NCI-H1694 treated with DMSO at 0.1 percent for 48 hours (cell line): ENCODE measurements around the gene LDB2.
"Not testable (repeated sequence)": the region's sequence is repeated elsewhere in the genome, so short reads cannot be mapped to it uniquely, and the experiment has no call there.

Experiments used
- DNase-seq: peaks from one replicate; lab custom pipeline; 2025; lab: John Stamatoyannopoulos, UW

Gene LDB2

DNA sequence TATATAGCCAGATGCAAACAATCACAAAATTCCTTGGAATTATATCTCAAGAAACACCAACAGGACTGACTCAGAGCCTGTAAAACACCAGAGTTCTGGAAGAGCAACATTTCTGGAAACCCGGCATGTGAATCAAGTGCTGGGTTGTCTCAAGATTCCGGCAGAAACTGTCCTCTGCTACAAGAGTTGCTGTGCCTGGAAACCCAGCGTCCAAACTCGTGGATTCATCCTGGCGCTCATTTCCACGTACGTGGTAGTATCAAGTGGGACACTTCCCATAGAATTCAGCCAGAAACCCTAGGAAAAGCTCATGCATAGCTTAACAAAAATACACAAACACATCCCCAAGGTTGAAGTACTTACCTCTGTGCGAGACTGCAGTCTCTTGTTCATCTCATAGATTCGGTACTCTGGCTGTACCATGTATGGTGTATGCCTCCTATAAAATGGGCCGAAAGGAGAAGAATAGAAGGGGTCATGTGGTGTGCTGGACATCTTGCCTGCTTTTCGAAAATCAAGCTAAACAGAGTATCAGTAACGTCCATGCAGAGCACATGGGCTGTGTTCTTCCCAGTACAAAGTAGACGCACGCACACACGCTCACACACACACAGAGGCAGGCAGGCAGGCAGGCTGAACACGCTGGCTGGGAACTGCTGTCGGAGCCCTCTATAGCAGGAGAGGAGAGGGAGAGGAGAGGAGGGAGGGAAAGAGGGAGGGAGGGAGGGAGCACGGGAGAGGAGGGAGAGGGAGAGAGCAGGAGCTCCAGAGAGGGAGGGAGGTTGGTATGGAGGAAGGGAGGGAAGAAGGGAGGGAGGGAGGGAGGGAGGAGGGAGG, at the start of gene LDB2:
Gene LDB2 (minus strand): TSS at position 655 of the 837 bp plus-strand sequence.
- DNase-seq = no peak

DNA sequence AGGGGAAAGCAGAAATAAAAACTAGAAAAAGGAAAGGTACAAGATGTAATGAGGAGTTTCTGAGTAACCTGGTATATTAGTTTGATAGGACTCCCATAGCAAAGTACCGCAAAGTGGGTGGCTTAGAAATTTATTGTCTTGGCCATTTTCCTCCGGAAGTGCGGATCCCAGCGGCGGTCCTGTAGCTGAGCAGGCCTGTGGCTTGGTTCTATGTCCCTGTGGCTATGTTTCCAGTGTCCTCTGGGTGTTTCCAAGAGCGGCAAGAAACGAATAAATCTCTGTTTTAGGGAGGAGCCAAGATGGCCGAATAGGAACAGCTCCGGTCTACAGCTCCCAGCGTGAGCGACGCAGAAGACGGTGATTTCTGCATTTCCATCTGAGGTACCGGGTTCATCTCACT, 44.0 kb upstream of the LDB2 start:
- no peak for DNase-seq

DNA sequence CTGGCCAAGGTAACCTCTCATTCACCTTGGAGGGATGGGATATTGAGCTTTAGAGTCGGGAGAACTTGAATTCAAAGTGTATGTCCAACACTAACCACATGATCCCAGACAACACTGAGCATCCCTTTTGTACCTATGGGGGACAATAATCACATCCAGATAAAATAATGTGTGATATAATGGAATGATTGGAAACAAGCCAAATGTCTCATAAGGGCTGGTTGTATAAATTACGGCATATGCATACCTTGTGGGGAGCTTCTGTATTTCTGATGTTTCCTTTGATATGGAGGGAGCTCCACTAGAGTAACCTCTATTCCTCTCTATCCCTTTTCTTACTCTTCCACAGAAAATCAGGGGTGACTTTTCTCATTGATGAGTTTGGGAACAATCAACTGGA, 40.7 kb upstream of the LDB2 start:
- no peak for DNase-seq

DNA sequence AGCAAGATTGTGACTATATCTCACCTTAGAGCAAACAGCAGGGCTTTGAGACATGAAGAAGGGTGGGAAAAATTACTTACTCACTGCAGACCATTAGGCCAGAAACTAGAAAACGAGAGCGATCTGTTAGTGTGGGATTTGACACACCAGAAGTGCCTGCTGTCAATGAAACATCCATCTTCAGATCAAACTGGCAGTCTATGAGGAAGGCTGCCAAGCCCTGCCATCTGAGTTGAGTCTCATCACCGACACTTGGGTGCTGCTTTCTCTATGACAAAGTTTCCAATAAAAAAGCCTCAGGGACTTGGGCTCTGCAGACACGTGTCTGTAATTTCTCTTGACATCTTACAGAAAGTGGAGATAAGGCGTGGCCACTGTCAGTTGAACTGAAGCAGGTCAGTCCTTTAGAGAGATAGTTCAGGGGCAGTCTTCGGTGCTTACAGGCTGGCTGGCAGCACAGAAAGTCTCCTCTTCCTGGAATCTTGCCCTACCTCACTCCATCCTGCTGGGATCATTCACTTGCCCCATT, 40.1 kb upstream of the LDB2 start:
- no peak for DNase-seq

DNA sequence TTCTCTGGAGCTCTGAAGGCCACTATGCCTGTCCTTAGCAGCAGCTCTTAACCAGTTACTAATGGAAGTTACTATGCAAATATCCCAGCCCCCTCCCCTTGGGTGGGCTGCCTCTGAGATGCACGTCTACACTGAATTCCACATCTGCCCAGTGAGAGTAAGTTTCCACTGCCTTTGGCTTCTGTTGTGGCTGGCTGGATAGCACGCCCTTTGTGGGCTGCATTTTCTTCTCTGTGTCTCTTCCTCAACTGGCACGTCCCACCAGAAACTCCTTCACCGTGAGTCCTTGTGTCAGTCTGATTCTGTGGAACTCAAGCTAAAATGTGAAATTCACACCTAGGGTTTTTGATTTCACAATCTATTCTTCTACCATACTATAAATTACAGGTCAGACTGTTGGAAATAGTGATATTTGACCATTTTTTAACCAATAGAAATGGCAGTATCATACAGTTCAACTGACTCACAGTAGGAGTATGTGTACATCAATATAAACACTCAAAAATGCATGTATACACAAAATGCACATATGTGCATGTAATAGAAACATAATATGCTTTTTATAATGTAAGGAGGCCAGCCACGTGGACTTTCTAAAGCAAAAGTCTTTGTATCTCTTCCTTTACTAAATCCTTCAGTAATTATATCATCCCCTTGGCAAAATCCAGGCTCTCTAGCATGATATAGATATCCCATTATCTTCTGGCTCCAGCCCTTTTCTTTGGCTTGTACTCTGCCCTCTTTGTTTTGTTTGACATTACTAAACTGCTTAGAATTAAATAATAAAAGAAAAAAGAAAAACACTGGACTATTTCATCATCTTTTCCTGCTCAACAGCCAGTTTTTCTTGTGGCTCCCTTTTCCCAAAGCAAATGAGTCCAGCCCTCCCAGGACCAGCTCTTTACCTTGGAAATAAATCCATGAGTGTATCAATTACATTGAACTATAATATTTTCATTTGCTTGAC, 33.2 kb upstream of the LDB2 start:
- no peak for DNase-seq

DNA sequence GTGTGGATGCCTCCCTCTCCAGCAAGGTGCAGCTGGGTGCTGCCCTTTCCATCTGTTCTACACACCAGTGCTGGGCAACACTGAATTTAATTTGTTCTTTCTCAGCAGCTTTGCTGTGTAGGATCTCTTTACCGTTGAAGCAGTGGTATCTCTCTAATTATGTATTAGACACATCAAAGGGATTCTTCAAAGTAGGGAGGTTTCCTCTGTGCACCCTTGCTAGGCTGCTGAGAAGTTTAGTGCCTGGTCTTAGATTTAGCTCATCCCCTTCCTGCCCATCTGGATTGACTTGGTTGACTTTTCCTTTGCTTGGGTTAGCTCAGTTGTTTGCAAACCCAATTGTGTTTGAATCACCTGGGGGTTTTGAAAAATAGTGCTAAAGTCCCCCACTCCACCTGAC, 27.8 kb upstream of the LDB2 start:
- DNase-seq = no peak

DNA sequence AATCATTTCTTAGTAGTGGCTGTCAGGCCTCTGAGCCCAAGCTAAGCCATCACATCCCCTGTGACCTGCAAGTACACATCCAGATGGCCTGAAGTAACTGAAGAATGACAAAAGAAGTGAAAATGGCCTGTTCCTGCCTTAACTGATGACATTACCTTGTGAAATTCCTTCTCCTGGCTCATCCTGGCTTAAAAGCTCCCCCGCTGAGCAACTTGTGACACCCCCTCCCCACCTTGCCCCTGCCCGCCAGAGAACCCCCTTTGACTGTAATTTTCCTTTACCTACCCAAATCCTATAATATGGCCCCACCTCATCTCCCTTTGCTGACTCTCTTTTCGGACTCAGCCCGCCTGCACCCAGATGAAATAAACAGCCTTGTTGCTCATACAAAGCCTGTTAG, 20.3 kb upstream of the LDB2 start:
- not testable (repeated sequence) for DNase-seq

DNA sequence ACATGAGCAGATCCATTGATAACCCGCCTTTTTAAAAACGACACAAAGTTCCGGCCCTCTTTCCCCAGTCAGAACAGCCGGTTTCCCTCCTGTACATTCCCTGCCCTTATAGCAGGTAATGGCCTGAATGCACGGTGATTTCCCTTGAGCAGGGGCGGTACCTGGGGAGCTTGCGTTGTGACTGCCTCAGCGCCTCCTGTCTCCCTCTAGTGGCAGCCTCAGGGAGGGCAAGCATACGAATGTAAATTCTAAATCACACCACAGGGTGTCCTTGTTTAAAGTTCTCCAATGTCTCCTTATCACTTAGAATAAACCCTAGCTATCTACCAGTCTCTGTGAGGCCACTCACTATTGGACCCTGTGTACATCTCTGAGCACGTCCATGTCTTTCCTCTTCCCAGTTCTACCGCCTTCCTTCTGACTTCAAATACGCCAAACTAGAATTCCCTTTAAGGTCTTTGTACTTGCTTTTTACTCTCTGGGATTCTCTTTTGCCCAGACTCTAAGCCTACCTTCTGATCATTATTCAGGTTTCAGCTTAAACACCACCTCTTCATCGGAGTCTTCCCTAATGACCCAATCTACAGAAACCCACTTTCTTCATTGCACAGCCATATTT, 18.4 kb upstream of the LDB2 start:
- DNase-seq = peak; percentile 46

DNA sequence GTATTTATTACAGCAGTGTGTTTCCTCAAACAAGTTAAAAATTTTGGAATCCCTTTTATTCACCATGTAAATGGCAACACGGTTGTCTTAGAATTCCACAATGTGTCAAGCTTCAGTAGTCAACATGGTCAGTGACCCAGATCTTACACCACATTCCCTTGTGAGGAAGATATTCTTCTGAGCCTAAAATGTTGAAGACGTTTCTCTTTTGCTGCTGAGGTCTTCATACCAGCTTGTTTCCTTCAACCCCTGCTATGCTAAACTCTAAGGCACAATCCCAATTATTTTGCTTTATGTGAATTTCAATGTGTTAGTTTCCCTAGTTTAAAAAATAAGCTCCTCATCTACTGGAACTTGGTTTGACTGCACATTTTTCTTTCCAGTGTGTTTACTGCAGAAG, 17.6 kb upstream of the LDB2 start:
- DNase-seq = no peak

DNA sequence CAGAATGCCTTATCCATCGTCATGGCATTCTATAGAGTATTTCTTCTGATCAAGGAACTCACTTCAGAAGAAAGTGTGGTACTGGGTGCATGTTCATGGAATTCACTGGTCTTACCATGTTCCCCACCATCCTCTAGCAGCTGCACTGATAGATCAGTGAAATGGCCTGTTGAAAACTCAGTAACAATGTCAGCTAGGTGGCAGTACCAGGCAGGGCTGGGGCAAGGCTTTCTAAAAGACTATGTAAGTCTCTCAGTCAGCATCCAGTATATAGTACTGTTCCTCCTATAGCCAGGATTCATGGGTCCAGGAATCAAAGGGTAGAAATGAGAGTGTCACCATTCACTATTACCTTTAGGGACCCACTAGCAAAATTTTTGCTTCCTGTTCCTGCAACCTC, 15.8 kb upstream of the LDB2 start:
- DNase-seq = no peak

DNA sequence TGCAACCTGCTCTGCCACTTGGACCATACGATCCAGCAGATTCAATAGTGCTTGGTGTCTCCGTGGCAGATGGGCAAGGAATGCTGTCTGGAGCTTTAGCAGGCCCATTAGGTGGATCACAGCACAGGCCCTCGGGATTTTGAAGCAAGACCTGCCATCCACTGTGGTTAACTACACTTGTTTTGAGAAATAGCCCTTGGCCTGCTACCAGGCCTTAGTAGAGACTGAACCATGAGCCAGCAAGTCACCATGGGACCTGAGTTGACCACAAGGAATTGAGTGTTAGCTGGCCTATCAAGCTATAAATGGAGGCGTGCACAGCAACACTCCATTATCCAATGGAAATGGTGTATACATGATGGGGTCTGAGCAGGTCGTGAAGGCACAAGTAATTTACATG, 14.5 kb upstream of the LDB2 start:
- DNase-seq = no peak

DNA sequence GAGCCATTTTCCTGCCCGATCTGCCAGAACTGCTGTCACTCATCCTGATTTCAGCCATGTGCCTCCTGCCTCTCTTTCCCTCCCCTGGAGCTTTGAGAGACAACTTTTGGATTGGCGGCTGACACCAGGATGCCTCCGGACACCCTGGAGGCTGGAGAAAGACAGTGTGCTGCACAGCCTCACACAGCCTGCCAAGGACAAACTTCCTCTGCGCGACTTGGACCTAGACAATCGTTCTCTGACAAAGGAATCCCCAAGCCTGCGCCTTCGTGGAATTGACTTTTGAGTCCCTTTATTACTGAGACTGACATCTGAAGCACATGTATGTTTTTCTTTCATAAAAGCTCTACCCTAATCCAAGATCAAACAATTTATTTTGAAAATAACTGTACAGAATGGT, 10.8 kb upstream of the LDB2 start:
- no peak for DNase-seq

DNA sequence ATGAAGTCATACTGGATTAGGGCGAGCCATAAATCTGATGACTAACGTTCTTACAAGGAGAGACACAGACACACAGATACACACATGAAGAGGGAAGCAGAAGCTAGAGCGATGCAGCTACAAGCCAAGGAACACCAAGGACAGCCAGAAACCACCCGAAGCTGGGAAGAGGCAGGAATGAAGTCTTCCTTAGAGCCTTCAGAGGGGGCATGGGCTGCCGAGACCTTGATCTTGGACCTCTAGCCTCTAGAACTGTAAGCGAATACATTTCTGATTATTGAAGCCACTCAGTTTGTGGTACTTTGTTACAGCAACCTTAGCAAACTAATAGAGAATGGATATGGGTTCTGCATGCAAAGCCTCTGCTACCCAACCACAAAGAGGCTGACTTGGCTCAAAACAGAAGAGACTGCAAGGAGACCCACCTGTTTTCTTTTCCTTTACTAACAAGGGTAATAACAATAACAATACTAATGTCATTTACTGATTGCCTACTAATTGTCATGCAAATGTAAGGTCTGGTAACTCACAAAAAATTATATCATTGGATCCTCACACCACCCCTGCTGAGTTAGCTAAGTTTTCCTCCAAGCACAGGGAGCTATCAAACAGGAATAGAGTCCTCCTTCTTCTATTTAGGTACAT, 10.1 kb upstream of the LDB2 start:
- no peak for DNase-seq

DNA sequence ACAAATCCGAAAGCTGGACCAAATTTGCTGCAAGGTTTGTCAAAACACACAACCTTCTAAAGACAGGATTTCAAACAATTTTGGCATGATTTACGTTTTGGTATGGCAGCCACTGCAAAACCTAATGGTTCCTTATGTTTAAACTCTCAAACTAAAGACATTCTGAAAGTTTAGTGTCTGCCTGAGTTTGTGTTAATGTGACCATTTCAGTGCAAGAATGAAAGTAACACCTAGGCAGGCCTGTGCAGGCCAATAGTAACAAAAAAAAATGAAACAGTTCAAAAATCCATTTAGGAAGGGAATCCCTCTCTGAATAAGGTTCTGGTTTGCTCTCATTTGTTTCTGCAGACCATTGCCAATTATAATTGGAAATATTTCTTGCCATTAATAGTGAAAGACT, 1.9 kb upstream of the LDB2 start:
- DNase-seq = no peak

DNA sequence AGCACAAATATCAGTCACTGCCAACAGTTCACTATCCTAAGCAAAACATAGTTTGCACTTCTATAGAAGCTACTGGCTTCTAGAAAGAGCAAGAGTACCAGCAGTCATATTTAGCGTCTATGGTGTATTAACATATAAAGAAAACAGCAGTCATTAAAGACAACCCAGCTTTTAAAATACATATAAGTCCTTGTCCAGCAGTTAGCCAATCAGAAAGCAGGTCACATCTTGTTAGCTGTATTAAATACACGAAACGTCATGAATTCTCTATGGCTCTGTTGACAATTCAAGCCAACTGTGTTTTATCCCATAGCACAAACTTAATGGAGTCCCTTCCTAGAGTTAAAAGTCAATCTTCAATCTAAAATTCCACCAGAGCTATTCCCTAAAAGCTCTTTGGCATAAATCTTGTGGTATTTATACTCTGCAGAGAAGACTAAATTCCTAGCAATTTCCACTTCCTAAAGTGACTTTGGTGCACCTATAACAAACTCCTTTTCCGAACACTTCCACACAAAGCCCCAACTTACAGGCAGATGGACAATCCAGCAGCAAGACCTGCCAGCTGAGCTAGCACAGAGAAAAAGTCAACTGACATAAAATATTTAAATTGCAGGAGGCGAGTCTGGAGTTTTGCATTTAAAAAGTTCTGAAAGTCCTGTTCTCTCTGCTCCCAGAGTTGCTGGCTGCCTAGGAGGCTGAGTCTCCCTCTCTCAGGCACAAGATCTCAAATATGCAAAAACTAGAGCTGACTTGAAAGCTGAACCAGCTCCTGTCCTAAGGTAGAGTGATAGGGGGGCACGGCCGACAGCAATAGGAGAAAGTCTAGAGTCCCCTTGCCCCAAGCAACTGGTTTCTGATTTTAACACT, 1.3 kb downstream of the LDB2 start:
- DNase-seq = no peak

DNA sequence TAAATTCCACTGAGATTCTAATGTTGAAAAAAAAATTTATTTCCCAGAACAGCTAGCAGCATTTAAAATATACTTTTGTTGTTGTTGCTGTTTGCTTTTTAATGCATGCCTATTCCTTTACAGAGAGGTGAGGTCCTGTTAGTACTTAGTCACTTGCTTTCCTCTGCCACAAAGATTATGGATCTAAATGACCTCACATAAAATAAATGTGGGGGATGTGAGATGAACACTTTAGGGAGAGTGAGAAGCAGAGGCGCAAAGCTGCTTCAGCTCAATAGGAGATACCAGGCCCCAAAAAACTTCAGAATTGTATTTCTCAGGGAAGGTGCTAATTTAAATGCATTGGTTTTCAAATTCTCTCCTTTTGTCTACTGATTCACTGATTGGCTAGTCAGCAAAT, 4.0 kb downstream of the LDB2 start:
- no peak for DNase-seq

DNA sequence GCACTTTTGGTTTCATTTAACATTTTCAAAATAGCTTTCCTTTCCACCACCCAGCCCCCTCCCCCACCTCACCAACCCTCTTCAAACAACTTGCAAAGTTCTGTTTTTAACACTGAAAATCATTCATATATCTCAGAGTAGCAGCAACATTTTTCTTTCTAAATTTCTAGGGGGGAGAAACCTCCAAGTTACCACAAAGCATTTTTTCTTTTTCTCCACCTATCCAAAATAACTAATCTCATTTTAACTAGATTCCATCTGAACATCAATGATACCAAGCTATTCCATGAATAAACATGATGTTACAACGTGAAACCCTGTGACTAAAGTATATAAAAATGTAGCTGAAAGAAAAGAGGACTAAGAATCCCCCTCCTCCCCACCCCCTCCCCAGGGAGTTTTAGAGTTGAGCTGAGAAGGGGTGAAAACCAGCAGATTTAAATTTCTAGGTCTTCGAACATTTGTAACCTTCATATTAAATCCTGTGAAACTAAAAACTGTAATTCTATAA, 5.2 kb downstream of the LDB2 start:
- no peak for DNase-seq

DNA sequence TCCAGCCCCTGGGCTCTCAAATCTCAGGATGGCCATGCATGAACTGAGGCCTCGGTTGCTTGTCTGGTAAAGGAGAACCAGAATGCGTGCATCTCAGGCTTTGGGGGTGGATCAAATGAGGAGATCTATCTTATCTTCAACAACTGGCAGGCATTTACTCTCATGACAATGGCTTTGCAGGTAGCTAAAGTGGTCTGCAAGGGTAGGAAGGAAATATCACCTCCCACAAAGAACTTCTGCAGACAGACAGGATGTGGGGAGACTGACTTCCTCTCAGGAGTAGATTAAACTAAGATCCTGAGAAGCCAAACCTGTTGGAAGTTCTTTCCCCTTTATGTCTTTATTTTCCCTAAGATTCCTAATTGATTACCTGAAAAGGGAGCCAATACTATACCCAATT, 7.8 kb downstream of the LDB2 start:
- no peak for DNase-seq

DNA sequence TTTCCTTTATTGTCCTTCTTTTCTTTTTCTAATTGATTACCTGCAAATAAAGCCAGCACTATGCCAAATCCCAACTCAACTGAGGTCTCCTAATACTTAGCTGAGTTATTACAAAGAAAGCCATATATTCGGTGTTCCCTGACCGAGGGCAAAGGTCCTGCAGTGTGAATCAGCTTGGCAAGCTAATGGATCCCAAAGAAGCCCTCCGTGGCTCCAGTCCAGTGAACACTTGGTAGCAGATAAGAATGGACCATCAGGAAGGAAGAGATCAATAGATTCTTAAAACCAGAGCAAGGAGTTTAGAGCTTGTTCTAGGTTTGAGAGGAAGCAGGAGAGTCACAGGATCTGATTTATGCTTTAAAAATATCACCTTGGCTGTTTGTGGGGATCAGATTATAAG, 8.5 kb downstream of the LDB2 start:
- no peak for DNase-seq

DNA sequence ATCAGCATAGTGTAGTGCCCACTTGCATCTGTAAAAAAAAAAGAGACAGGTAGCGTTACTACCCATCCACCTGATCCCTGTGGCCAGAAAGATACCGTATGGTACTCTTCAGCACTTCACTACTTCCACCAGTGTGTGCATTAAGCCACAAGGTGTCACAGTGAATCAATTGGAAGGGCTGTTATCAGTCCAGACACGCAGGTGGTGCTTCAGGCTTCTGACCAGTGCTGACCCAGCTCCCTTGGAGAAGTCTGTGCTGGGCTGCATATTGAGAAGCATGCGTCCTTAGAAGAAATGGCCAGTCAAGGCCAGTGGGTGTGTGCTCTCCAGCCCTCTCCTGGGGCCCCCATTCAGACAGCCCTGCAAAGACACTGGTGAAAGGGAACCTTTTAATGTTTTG, 10.6 kb downstream of the LDB2 start:
- DNase-seq = no peak
